Sigmoid colon (tissue), 7 donors: ENCODE measurements around the gene WBP1. TPM values are rescaled to one million over a fixed set of nuclear protein-coding genes. Genes with fewer than 3 reads are reported as not detected.
"Not testable (repeated sequence)": the region's sequence is repeated elsewhere in the genome, so short reads cannot be mapped to it uniquely, and the experiment has no call there.

Source experiments
- DNase-seq: peaks from one replicate; pipeline ENCODE4 v3.0.0-alpha.2; 2019
- H3K27ac ChIP-seq, 4 donors: fragments of 200-600 bp; sonication (generic); one replicate each; pipeline ENCODE4 v1.5.1; 2016 to 2019; ENCODE audit warnings: mild to moderate bottlenecking in 1 of 4
- H3K27me3 ChIP-seq, 3 donors: fragments of 200-600 bp; sonication (generic); one replicate each; pipeline ENCODE4 v1.5.1; 2019; ENCODE audit warnings: mild to moderate bottlenecking in 1 of 3
- H3K36me3 ChIP-seq, 4 donors: fragments of 200-600 bp; sonication (generic); one replicate each; pipeline ENCODE4 v1.5.1; 2016 to 2019
- H3K4me1 ChIP-seq, 4 donors: fragments of 200-600 bp; sonication (generic); one replicate each; pipeline ENCODE4 v1.5.1; 2017 to 2019
- H3K4me3 ChIP-seq, 4 donors: fragments of 200-600 bp; sonication (generic); one replicate each; pipeline ENCODE4 v1.5.1; 2017 to 2019; ENCODE audit warnings: mild to moderate bottlenecking in 2 of 4, moderate library complexity in 1 of 4
- H3K9me3 ChIP-seq, 4 donors: fragments of 200-600 bp in 3 of 4; sonication (generic) in 3 of 4; one replicate each; pipeline versions ENCODE4 v1.5.1 to v1.6.1; 2013 to 2019
- EP300 ChIP-seq, 4 donors: sonication (generic); formaldehyde crosslinking; IDR thresholded peaks; one replicate each; pipeline ENCODE4 v1.6.1; 2017; ENCODE audit warnings: antibody characterized with exemption in 4 of 4
- POLR2A ChIP-seq, 2 donors: fragments of 450-650 bp; IDR thresholded peaks; one replicate each; pipeline ENCODE4 v1.6.1; 2016; ENCODE audit warnings: antibody characterized with exemption in 2 of 2, mild to moderate bottlenecking in 2 of 2, moderate library complexity in 2 of 2
- POLR2AphosphoS5 ChIP-seq, 4 donors: sonication (generic); formaldehyde crosslinking; IDR thresholded peaks; one replicate each; pipeline ENCODE4 v1.6.1; 2017; ENCODE audit warnings: antibody characterized with exemption in 4 of 4
- WGBS, 2 donors: extraction: QIAGEN DNeasy Blood & Tissue Kit; methylation state at CpG; one replicate each; pipeline ENCODE4 v1.1.7; 2013; 5-methylcytosine and 5-hydroxymethylcytosine counted together
- intact Hi-C: fragments of 100-400 bp; cut with DNase I; formaldehyde crosslinking; loops from one replicate; pipeline ENCODE4 v1.15.1; 2023
- polyA plus RNA-seq, 3 donors: library from polyadenylated mRNA; stranded (reverse); fragments of 200-250 nt; gene quantifications; one replicate each; pipeline ENCODE4 v1.2.3, GENCODE V29; 2013
- total RNA-seq, 4 donors: library from RNA; depleted of rRNA; stranded (reverse); fragments of >200 nt; gene quantifications; one replicate each; pipeline ENCODE4 v1.1.0, GENCODE V29; 2016
- TF ChIP-seq, protein P1 (sequence below), 4 experiments: fragments of 450-650 bp in 3 of 4; fragments of 200-600 bp in 1 of 4; IDR thresholded peaks; one replicate each; pipeline ENCODE4 v1.5.1; 2016 to 2019; ENCODE audit warnings: antibody characterized with exemption in 4 of 4, mild to moderate bottlenecking in 3 of 4, moderate library complexity in 2 of 4
- donor health status: healthy with polysubstance abuse.
- donor health status: Bipolar disorder and iron deficiency.
- donor health status: healthy.

WBP1 gene
- total and polyA plus RNA-seq, 7 donors, result 59.2 to 89.2 (median 63.1) TPM

DNA sequence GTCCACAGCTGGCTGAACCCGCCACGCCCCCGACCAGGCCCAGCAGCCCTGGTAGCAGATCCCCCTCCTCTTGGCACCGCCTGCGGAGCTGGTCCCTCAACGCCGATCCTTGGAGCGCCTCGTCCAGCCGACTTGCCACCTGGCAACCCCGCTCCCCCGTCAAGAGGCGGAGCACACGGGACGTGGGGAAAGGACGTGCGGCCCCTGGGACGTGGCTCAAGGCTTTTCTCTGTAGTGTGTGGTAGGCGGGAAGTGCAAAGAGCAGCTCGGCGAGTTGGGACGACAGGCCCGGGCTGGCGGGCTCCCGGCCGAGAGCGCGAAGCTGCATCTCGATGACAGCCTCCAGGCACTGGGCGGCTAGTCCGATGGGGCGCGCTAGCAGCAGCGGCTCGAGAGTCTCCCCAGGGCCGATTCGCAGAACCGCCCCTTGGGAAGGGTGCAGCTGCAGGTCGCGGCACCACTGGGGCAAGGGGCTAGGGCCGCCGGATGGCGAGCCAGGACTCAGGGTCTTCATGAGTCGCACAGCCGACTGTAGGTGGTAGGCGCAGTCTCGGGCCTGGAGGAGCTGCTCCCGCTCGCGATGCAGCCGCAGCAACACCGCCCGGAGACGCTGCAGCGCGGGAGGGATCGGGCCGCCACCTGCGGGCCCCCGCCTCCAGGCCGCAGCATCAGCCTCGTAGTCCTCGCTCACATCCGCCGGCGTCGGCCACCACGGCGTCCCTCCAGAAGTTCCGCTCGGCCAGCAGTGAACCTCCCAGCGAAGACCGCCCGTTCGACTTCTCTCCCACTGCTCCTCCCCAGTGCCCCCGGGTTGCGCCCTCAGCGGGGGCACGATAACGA is 23.9 kb downstream of the WBP1 start:
- no peaks in the 10 kb centered on the region for H3K9me3 ChIP-seq
- intact Hi-C loops, result loop anchor here (1.0 to 2.0 kb wide), 2 partner anchors 27 to 73 kb away; partner anchors contain the start of genes DOK1 and INO80B
- TF ChIP-seq POLR2A (IDR thresholded peaks at IDR 0.05) (no peak), EP300 (IDR thresholded peaks at IDR 0.05) (no peak), POLR2AphosphoS5 (IDR thresholded peaks at IDR 0.05) (no peak)
- TF ChIP-seq, protein P1, sequence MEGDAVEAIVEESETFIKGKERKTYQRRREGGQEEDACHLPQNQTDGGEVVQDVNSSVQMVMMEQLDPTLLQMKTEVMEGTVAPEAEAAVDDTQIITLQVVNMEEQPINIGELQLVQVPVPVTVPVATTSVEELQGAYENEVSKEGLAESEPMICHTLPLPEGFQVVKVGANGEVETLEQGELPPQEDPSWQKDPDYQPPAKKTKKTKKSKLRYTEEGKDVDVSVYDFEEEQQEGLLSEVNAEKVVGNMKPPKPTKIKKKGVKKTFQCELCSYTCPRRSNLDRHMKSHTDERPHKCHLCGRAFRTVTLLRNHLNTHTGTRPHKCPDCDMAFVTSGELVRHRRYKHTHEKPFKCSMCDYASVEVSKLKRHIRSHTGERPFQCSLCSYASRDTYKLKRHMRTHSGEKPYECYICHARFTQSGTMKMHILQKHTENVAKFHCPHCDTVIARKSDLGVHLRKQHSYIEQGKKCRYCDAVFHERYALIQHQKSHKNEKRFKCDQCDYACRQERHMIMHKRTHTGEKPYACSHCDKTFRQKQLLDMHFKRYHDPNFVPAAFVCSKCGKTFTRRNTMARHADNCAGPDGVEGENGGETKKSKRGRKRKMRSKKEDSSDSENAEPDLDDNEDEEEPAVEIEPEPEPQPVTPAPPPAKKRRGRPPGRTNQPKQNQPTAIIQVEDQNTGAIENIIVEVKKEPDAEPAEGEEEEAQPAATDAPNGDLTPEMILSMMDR (IDR thresholded peaks at IDR 0.05), result no peak
- peak overlapping the region; percentile 87 to 92 (median 90) for H3K27ac ChIP-seq
- H3K27me3 ChIP-seq, result no peaks in the 10 kb centered on the region
- H3K4me1 ChIP-seq, result peaks cover 0 to 33% (median 28%) of the 10 kb centered on the region in 4 donors
- no peak for DNase-seq
- WGBS, 2 donors, result 1 to 2% methylated on average over 80 of the region's 80 CpGs
- peaks cover 0 to 58% (median 8%) of the 10 kb centered on the region in 4 donors for H3K36me3 ChIP-seq
- peak overlapping the region; percentile 62 to 79 (median 76) for H3K4me3 ChIP-seq

GRCh38 chr2:74482801-74483674 is 24.8 kb downstream of the WBP1 start, which contains the start of the genes CCDC142 and TTC31:
Gene CCDC142, minus strand, starts transcription at chr2:74482998. Its CDS starts 161 bp downstream, at chr2:74482837.
Gene TTC31, plus strand, starts transcription at chr2:74483081. Its CDS starts 15 bp downstream, at chr2:74483096.
- Histone ChIP-seq H3K9me3 (no peaks in the 10 kb centered on the region), H3K27ac (peak within 1 kb of the TSS; percentile 87 to 92 (median 90)), H3K36me3 (peaks cover 0 to 58% (median 8%) of the 10 kb centered on the region in 4 donors), H3K27me3 (no peaks in the 10 kb centered on the region), H3K4me3 (peak within 1 kb of the TSS; percentile 62 to 79 (median 76)), H3K4me1 (peaks cover 0 to 33% (median 28%) of the 10 kb centered on the region in 4 donors)
- peak; percentile 98 for DNase-seq
- intact Hi-C loops, result loop anchor here (1.0 to 2.0 kb wide), 5 partner anchors 24 to 104 kb away; partner anchors contain the start of genes AUP1, DOK1, HTRA2 and INO80B
- TF ChIP-seq EP300 (IDR thresholded peaks at IDR 0.05), result no peak
- peak in 1 of 2 donors; percentile 46 for TF ChIP-seq POLR2A (IDR thresholded peaks at IDR 0.05)
- TF ChIP-seq POLR2AphosphoS5 (IDR thresholded peaks at IDR 0.05), result peak; percentile 69 to 81 (median 78)
- TF ChIP-seq, protein P1 (IDR thresholded peaks at IDR 0.05), result peak; percentile 81 to 91 (median 84)
- 1% methylated on average over 50 of the region's 50 CpGs for WGBS, 2 donors

DNA sequence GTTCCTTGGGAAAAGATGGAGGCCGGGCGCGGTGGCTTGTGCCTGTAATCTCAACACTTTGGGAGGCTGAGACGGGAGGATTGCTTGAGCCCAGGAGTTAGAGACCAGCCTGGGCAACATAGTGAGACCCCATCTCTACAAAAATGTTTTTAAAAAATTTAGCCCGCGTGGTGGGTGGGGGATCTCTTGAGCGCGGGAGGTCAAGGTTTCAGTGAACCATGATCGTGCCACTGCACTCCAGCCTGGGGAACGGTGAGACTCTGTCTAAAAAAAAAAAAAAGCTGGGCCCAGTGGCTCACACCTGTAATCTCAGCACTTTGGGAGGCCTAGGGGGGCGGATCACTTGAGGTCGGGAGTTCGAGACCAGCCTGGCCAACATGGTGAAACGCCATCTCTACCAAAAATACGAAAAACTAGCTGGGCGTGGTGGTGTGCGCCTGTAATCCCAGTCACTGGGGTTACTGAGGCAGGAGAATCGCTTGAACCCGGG is 25.5 kb downstream of the WBP1 start:
- intact Hi-C loops, result loop anchor here (1.0 to 2.0 kb wide), 4 partner anchors 24 to 104 kb away; partner anchors contain the start of genes AUP1, DOK1, HTRA2 and PCGF1
- whole genome bisulfite sequencing, 2 donors, result 84 to 86% methylated on average over 19 of the region's 19 CpGs
- not testable (repeated sequence) for H3K9me3 ChIP-seq, DNase-seq, H3K27me3 ChIP-seq
- peak overlapping the region; percentile 62 to 79 (median 76) for H3K4me3 ChIP-seq
- H3K36me3 ChIP-seq, result peaks cover 0 to 58% (median 11%) of the 10 kb centered on the region in 4 donors
- peaks cover 0 to 33% (median 28%) of the 10 kb centered on the region in 4 donors for H3K4me1 ChIP-seq
- H3K27ac ChIP-seq, result peak overlapping the region; percentile 87 to 92 (median 90)

DNA sequence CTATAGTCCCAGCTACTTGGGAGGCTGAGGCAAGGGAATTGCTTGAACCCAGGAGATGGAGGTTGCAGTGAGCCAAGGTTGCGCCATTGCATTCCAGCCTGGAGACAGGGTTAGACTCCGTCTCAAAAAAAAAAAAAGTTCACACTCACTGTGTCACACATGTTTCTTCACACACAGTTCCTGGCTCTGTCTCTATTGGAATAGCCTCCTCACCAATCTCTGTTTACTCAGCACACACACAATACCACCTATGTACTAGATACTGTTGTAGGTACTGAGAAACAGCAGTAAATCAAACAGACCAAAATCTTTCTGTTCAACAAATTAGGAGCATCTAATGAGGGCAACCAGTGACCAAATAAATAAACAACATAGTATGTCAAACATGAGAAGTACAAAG is 27.9 kb downstream of the WBP1 start:
- DNase-seq, result no peak
- Histone ChIP-seq H3K27me3 (no peaks in the 10 kb centered on the region), H3K4me1 (peaks cover 0 to 27% (median 21%) of the 10 kb centered on the region in 4 donors), H3K4me3 (no peak overlapping the region), H3K9me3 (no peaks in the 10 kb centered on the region), H3K36me3 (peaks cover 0 to 61% (median 25%) of the 10 kb centered on the region in 4 donors), H3K27ac (no peak overlapping the region)
- TF ChIP-seq POLR2A (IDR thresholded peaks at IDR 0.05), result no peak
- TF ChIP-seq EP300 (IDR thresholded peaks at IDR 0.05), result no peak
- TF ChIP-seq, protein P1 (IDR thresholded peaks at IDR 0.05), result no peak
- TF ChIP-seq POLR2AphosphoS5 (IDR thresholded peaks at IDR 0.05), result no peak
- intact Hi-C loops, result no loop called here
- 94 to 97% methylated on average over 2 of the region's 2 CpGs for WGBS, 2 donors
